GM12891 (cell line): ENCODE measurements around the gene ANKZF1.

Experiments
- POLR2A ChIP-seq: IDR thresholded peaks from 2 replicates; pipeline ENCODE4 v1.6.1; 2011; ENCODE audit warnings: low read depth, low read length, control low read depth
- POLR2AphosphoS5 ChIP-seq: IDR thresholded peaks from 2 replicates; pipeline ENCODE4 v1.6.1; 2011; ENCODE audit warnings: low read depth, low read length, control low read depth

- no peak for TF ChIP-seq POLR2A
- TF ChIP-seq POLR2AphosphoS5 = no peak
Measured at GRCh38 chr2:219277703-219278654, 48.4 kb downstream of the ANKZF1 start.
